GM15510 (cell line): Measurements from ENCODE around the gene HECTD3.

Experiments
- POLR2A ChIP-seq: IDR thresholded peaks from 3 replicates; pipeline ENCODE4 v1.6.1; 2011; ENCODE audit warnings: borderline replicate concordance; ENCODE audit not compliant: insufficient read length; ENCODE audit errors: extremely low read depth

The HECTD3 gene

GRCh38 chr1:45026446-45026845 lies 15.3 kb upstream of the HECTD3 start:
- TF ChIP-seq POLR2A: no peak

GRCh38 chr1:45023663-45024062 lies 12.5 kb upstream of the HECTD3 start:
- no peak for TF ChIP-seq POLR2A

- no peak for TF ChIP-seq POLR2A
Observed at GRCh38 chr1:45018599-45019230, 7.6 kb upstream of the HECTD3 start.

- no peak for TF ChIP-seq POLR2A
Observed at GRCh38 chr1:45016767-45017166, 5.6 kb upstream of the HECTD3 start.

- no peak for TF ChIP-seq POLR2A
Observed at GRCh38 chr1:45016090-45016697, 5.1 kb upstream of the HECTD3 start.

- no peak for TF ChIP-seq POLR2A
Observed at GRCh38 chr1:45015683-45016082, 4.6 kb upstream of the HECTD3 start.

- no peak for TF ChIP-seq POLR2A
Observed at GRCh38 chr1:45014321-45015028, 3.4 kb upstream of the HECTD3 start.

- no peak for TF ChIP-seq POLR2A
Observed at GRCh38 chr1:45013551-45014209, 2.6 kb upstream of the HECTD3 start.

- TF ChIP-seq POLR2A: no peak
Observed at GRCh38 chr1:45012639-45013278, 1.6 kb upstream of the HECTD3 start.

- TF ChIP-seq POLR2A: peak; percentile 66
Observed at GRCh38 chr1:45011837-45012638, 914 bp upstream of the HECTD3 start, which contains the start of gene UROD. TSS of gene UROD (plus strand) at chr1:45012254. CDS start at chr1:45012266, 12 bp downstream.

- TF ChIP-seq POLR2A: no peak
Observed at GRCh38 chr1:45009956-45010854, 919 bp downstream of the HECTD3 start.

GRCh38 chr1:45009296-45009865 lies 1.7 kb downstream of the HECTD3 start:
- no peak for TF ChIP-seq POLR2A

GRCh38 chr1:45008516-45008915 lies 2.6 kb downstream of the HECTD3 start:
- TF ChIP-seq POLR2A: no peak

- no peak for TF ChIP-seq POLR2A
Observed at GRCh38 chr1:45008076-45008475, 3.0 kb downstream of the HECTD3 start.

GRCh38 chr1:45007311-45007710 lies 3.8 kb downstream of the HECTD3 start:
- no peak for TF ChIP-seq POLR2A
